NCI-H2227 treated with DMSO at 0.1 percent for 48 hours (cell line): ENCODE results near the gene FAM114A2.
"Not testable (repeated sequence)": the region's sequence is repeated elsewhere in the genome, so short reads cannot be mapped to it uniquely, and the experiment has no call there.

Experiments used
- DNase-seq: peaks from one replicate; lab custom pipeline; 2025; lab: John Stamatoyannopoulos, UW

FAM114A2 gene

DNA sequence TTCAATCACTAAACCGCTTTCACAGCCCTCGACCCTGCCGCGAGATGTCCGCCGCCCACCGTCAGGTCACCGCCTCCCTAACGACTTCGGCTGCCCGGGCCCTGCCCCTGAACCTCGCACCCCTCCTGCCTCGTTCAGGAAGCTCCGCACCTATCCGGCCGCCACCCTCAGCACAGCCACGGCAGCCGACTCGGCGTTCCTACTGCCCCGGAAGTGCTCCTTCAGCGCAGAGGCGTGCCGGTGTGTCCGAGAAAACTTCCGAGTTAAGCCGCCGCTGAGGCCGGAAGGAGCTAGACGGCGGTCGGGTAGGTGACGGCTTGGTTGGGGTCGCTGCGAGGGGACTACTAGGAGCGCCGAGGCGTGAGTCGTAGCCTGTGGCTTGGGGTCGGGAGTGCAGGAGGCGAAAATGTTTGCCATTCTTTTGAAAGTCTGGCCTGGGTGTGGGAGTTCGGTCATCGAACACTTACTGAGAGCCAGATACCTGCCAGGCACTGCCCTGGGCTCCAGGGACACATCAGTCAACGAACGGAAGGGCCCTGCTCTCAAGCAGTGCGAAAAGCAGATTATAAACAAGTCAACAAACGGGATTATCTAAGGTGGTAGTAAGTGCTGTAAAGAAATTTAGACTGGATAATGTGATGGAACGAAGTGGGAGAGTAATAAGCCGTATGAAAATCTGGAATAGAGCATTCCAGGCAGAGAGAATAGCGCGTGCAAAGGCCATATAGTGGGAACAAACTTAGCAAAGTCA, at the start of gene FAM114A2, which contains the start of gene MFAP3:
TSS of gene FAM114A2 (minus strand) at position 204 of the 751 bp plus-strand sequence. CDS start 3,957 bp downstream, outside the sequence.
TSS of gene MFAP3 (plus strand) at position 261 of the 751 bp plus-strand sequence. CDS start 10,756 bp downstream, outside the sequence.
- peak; percentile 60 for DNase-seq

DNA sequence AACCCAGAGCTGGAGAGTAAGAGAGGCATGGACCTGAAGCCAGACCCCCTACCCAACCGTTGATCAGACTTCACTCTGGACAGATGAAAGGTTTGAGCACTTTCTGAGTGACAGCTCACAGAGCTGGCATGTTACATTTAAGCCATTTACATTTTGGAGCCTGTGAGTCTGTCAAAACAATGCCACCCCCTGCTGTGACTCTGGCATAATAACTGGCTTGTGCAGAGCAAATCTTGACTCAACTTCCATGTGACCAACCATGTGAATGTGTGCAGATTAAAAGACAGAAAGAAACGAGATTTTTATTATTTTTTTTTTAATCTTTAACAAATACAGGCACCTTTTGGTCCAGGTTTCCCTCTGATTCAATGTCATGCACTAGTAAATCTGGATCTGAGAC, 48.5 kb upstream of the FAM114A2 start:
- no peak for DNase-seq

- DNase-seq = no peak
These were observed 47.9 kb upstream of the FAM114A2 start for GRCh38 chr5:154086641-154087040.

DNA sequence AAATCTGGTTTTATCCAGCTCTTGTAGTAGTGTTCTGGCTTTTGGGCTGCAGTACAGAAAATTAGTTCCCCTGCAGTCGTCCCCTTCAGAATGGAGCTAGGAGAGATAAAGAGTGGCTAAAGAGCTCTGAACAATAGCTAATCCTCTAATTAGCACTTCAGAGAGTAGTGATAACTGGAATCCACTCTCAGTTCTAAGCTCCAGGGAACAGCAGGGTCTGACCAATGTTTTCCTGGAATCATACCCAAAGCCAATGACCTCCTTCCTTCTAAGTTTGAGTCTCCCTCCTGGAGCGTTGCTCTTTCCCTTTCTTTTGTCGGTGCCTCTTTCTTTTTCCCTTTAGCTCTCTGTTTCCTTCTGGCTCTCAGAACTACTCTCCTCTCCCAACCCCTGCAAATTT, 47.4 kb upstream of the FAM114A2 start:
- no peak for DNase-seq

GRCh38 chr5:154084062-154084639, 45.4 kb upstream of the FAM114A2 start:
- no peak for DNase-seq

DNA sequence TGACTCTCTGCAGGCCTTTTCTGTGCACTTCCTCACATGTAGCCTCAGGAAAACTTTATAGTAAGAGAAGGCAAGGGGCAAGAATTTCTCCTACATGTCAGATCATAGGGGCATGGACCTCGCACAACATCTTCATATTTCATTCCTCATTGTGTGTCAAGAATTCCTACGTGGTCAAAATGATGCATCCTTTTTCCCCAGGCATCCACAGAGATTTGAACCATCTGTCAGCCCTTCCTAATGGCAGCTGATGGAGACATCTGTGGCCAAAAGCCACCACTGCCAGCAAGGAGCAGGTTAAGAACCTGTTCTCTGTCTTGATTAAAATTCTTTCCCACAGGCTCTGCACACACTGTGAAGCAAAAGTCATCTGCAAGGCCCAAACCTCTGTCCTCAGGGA, 42.5 kb upstream of the FAM114A2 start:
- no peak for DNase-seq

DNA sequence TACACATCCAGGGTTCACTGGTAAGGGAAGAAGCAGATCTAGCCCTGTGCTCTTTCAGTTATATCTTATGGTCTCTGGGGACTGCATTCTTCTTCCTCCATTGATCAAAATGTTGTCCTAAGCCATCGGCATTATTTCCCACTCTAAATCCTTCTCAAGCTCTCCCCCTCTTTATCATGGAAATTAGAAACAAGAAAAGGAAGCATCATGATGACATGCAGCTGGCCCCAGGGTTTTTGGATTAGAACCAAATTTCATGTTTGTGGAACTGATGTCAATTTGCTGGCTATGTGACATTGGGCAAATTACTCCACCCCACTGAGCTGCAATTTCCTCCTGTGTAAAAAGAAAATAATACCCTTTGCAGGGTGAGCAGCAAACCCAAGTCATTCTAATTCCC, 39.6 kb upstream of the FAM114A2 start:
- DNase-seq = peak; percentile 82

- DNase-seq = no peak
These were observed 39.0 kb upstream of the FAM114A2 start for GRCh38 chr5:154077696-154078095.

DNA sequence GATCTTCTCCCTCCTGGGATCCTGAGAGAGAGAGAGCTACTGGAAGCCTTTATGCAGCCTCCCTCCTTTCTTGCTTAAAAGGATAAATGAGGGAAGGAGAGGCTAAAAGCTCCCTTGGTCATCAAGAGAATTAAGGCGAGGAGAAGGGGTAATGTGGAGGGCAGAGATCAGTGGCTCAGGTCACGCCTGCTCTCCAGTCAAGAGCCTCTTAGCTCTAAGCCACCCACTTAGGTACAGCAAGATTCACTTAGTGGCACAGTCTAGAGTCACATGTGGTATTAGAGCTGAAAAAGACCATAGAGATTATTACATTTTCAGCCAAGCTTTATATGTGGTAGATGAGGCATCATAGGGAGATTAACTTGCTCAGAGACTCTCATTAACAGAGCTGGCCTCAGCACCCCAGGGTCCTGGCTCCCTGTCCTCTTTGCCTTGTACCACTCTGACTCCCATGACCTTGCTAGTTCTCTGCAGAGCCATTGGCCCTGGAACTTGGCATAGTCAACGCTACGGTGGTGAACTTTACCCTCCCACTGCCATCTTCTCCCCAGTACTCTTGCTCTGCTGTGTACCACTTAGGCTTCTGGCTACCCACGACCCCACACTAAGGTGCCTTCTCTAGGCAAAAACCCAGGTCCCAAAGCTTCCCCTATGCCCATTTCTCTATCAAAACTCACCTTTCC, 37.7 kb upstream of the FAM114A2 start:
- DNase-seq = no peak

GRCh38 chr5:154072414-154073171, 33.9 kb upstream of the FAM114A2 start:
- peak; percentile 53 for DNase-seq

- no peak for DNase-seq
These were observed 33.2 kb upstream of the FAM114A2 start for GRCh38 chr5:154071799-154072413.

DNA sequence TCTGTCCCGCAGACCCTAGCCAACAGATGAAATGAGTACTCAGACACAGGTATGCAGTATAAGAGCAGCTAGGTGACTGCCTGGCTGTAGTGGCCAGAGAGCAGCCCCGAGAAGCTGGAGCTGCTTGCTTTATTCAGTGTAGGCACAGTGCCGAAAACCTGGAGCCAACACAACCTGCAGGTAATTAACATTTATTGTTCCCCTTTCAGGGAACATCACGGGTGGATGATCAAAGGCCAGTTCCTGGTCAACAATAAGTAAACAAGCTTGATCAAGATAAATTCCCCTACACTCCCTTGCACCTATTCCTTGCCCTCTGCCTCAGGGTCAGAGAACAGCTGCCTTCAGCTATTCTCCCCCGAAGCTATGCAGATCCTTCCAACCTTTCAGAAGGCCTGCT, 31.1 kb upstream of the FAM114A2 start:
- not testable (repeated sequence) for DNase-seq

- DNase-seq = no peak
These were observed 27.3 kb upstream of the FAM114A2 start for GRCh38 chr5:154065971-154066370.

GRCh38 chr5:154063372-154063771, 24.7 kb upstream of the FAM114A2 start:
- no peak for DNase-seq

DNA sequence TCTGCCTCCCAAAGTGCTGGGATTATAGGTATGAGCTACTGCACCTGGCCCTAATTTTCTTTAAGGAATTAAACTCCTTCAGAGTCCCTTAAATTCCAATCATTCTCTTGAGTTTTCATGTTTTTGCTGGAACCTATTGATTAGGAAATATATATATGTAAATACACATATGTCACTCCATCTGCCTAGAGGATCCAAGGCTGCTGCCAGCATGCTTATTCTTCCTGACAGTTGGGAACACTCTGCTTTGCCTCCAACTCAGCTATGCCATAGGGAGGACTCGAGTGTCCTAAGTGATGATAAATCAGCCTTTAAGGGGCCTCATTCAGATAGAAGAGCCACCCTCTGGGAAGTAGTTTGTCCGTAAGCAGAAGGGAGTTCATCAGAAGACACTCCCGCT, 21.9 kb upstream of the FAM114A2 start:
- no peak for DNase-seq

DNA sequence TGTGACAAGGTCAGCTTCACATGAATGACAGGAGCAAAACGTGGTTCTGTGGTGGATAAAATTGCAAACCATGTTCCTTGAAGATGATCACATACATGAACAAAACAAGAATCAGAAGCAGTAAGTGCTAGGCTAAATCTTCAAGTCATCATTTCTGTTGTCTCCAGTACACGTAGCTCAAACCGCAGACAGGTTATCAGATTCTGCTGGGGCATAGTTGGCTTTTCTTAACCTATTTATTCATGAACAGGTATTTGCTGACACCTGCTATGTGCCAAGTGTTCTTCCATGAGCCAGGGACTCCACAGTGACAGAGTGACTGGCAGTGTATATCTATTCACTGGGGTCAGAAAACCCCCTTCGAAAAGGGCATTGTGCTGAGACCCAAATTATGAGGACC, 20.9 kb upstream of the FAM114A2 start:
- no peak for DNase-seq

DNA sequence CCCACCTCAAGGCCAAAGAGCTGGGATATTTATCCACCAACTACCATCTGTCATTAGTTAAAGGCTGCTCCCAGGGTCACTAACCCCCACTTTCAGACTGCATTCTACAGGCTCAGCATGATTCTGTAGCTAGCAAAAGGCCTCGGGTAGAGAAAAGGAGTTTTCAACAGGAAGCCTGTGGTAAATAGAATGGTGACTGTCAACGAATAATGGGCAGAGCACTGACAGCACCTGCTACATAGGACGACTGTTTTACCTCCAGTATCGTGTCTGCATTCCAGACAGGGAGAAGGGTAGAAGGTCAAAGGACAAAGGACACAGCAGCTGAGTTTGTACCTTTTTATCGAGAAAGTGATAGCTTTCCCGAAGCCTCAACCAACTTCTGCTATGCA, 20.3 kb upstream of the FAM114A2 start:
- DNase-seq = no peak

DNA sequence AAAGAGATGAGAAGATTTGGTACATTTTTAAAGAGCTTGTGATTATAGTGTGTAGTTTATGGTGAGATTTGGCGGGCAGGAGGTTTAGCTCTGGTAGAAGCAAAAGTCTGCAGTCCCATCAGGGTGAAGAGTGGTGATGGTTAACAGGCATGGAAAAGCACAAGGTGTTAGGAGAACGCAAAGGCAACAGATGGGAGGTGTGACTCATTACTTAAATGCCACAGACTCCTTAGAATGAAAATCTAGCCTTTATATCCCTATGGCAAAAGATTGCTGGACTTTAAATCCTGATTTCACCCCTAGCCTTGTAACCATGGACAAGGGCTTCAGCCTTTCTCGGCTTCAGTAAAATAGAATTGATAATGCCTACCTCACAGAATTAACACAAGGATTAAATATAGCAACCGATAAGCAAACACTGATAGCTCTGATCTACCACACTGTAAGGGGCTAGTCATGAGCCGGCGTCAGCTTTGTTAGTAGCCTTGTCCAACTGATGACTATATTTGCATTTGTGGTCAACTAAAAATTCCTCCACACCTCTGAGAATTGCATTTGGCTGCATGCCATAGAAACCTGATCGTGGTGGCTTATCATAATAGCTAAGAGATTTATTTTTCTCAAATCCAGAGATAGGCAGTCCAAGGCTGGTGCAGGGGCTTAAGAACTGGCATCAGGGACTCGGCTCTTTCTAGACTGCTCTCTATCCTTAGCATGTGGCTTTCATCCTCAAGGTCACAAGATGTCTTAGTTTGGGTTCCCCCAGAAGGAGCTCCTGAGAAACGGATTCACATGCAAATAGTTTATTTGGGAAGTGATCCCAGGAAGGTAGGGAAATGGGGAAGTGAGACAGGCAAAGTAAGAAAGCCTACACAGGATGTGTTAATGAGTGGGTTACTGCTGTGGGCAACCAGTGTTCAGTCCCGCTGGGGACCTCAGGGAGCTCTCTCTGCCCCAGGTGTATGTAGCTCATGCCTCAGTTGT, 19.6 kb upstream of the FAM114A2 start:
- DNase-seq = no peak

GRCh38 chr5:154055201-154055600, 16.5 kb upstream of the FAM114A2 start:
- DNase-seq = peak; percentile 68

- no peak for DNase-seq
These were observed 14.8 kb upstream of the FAM114A2 start for GRCh38 chr5:154053468-154053867.

DNA sequence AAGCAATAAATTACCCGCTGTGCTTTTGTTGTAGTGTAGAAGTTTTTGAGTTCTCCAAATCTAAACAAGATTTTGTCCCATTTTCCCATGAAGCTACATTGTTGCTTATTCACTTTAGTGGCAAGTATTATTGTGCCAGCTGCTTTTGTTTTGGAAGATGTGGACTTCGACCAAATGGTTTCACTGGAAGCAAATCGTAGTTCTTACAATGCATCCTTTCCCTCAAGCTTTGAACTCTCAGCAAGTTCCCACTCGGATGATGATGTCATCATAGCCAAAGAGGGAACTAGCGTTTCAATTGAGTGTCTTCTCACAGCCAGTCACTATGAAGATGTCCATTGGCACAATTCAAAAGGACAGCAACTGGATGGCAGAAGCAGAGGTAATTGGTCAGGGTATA, 10.9 kb upstream of the FAM114A2 start:
- no peak for DNase-seq
